DND-41 (cell line): ENCODE data around the gene MTOR.

ENCODE experiments used
- ATAC-seq: fragments of 200-7000 bp; cut with Tn5 transposase; 3 replicates; pipeline ENCODE4 v1.9.1; 2021; ENCODE audit warnings: low read depth; ENCODE audit not compliant: insufficient read depth
- DNase-seq: peaks from one replicate; pipeline ENCODE4 v3.0.0-alpha.2; 2020
- H2AFZ ChIP-seq: 2 replicates; pipeline ENCODE4 v1.6.0; 2012; ENCODE audit warnings: low read depth, low read length
- H3K27ac ChIP-seq: 2 replicates; pipeline ENCODE4 v1.5.1; 2012; ENCODE audit warnings: low read length, inconsistent platforms
- H3K27me3 ChIP-seq: fragments of 200-600 bp; sonication (generic); 2 replicates; pipeline ENCODE4 v1.6.0; 2012; ENCODE audit warnings: low read length, mild to moderate bottlenecking, inconsistent platforms; ENCODE audit not compliant: insufficient read depth, poor library complexity
- H3K36me3 ChIP-seq: 2 replicates; pipeline ENCODE4 v1.5.1; 2012; ENCODE audit warnings: low read length, inconsistent platforms; ENCODE audit not compliant: insufficient read depth
- H3K4me1 ChIP-seq: 2 replicates; pipeline ENCODE4 v1.5.1; 2012; ENCODE audit warnings: mild to moderate bottlenecking, low read length; ENCODE audit not compliant: insufficient read depth
- H3K4me2 ChIP-seq: 2 replicates; pipeline ENCODE4 v1.6.0; 2012; ENCODE audit warnings: mild to moderate bottlenecking, moderate library complexity, low read length, inconsistent platforms; ENCODE audit not compliant: insufficient read depth
- H3K4me3 ChIP-seq, 2 experiments: fragments of 200-600 bp in 1 of 2; shearing (Covaris generic) in 1 of 2; 2 replicates each; pipeline ENCODE4 v1.5.1; 2012 to 2016; ENCODE audit warnings: inconsistent platforms in 2 of 2, low read length in 2 of 2, mild to moderate bottlenecking in 2 of 2, low read depth in 1 of 2, moderate library complexity in 1 of 2
- H3K79me2 ChIP-seq: 2 replicates; pipeline ENCODE4 v1.6.0; 2012; ENCODE audit warnings: low read length, inconsistent platforms; ENCODE audit not compliant: insufficient read depth
- H3K9ac ChIP-seq: 2 replicates; pipeline ENCODE4 v1.6.0; 2012; ENCODE audit warnings: low read depth, mild to moderate bottlenecking, inconsistent platforms, low read length, moderate library complexity
- H3K9me3 ChIP-seq: 2 replicates; pipeline ENCODE4 v1.5.1; 2012; ENCODE audit warnings: low read length, moderate library complexity, mild to moderate bottlenecking, inconsistent platforms; ENCODE audit not compliant: insufficient read depth, severe bottlenecking
- H4K20me1 ChIP-seq: 2 replicates; pipeline ENCODE4 v1.6.0; 2012; ENCODE audit warnings: low read length; ENCODE audit not compliant: insufficient read depth
- CTCF ChIP-seq: IDR thresholded peaks from 2 replicates; pipeline ENCODE4 v1.5.1; 2012; ENCODE audit warnings: borderline replicate concordance, low read length, moderate library complexity, mild to moderate bottlenecking; ENCODE audit not compliant: poor library complexity, severe bottlenecking; ENCODE audit errors: extremely low read depth
- EZH2 ChIP-seq: IDR thresholded peaks from 3 replicates; pipeline ENCODE4 v1.6.1; 2012; ENCODE audit warnings: borderline replicate concordance, low read depth, mild to moderate bottlenecking, moderate library complexity, low read length, inconsistent platforms; ENCODE audit not compliant: severe bottlenecking

MTOR gene

GRCh38 chr1:11252538-11252937 is 9.8 kb downstream of the MTOR start:
- Histone ChIP-seq H3K4me2 (no peak overlapping the region), H3K9ac (no peak overlapping the region), H3K4me3 (no peak overlapping the region), H3K9me3 (no peaks in the 10 kb centered on the region), H3K79me2 (no peaks in the 10 kb centered on the region), H4K20me1 (peaks cover 5% of the 10 kb centered on the region; the same call in 1 of the 2 replicates), H3K27ac (no peak overlapping the region), H2AFZ (no peak overlapping the region), H3K27me3 (no peaks in the 10 kb centered on the region), H3K4me1 (no peaks in the 10 kb centered on the region), H3K36me3 (peaks cover 80% of the 10 kb centered on the region)
- ATAC-seq (no peak), DNase-seq (no peak)
- TF ChIP-seq EZH2: no peak
- TF ChIP-seq CTCF: no peak

GRCh38 chr1:11248169-11248568 is 14.2 kb downstream of the MTOR start:
- no peak for ATAC-seq
- Histone ChIP-seq H3K4me2 (no peak overlapping the region), H3K27ac (no peak overlapping the region), H3K9ac (no peak overlapping the region), H3K36me3 (peaks cover 80% of the 10 kb centered on the region), H3K9me3 (no peaks in the 10 kb centered on the region), H3K79me2 (no peaks in the 10 kb centered on the region), H3K4me3 (no peak overlapping the region), H3K4me1 (no peaks in the 10 kb centered on the region), H2AFZ (no peak overlapping the region), H4K20me1 (no peaks in the 10 kb centered on the region), H3K27me3 (no peaks in the 10 kb centered on the region)
- TF ChIP-seq CTCF (no peak), EZH2 (no peak)
- DNase-seq: no peak

GRCh38 chr1:11245904-11246719 is 16.2 kb downstream of the MTOR start:
- Histone ChIP-seq H3K9ac (no peak overlapping the region), H2AFZ (no peak overlapping the region), H3K9me3 (no peaks in the 10 kb centered on the region), H3K79me2 (no peaks in the 10 kb centered on the region), H3K4me2 (no peak overlapping the region), H4K20me1 (peaks cover 5% of the 10 kb centered on the region; the same call in 1 of the 2 replicates), H3K27me3 (no peaks in the 10 kb centered on the region), H3K4me3 (no peak overlapping the region), H3K27ac (no peak overlapping the region), H3K36me3 (peaks cover 79% of the 10 kb centered on the region), H3K4me1 (no peaks in the 10 kb centered on the region)
- TF ChIP-seq CTCF (no peak), EZH2 (no peak)
- ATAC-seq (no peak), DNase-seq (no peak)
